Endothelial cell (in vitro differentiated cells): ENCODE data around the gene CD247. TPM values are rescaled to one million over a fixed set of nuclear protein-coding genes. Genes with fewer than 3 reads are reported as not detected.

Experiments used
- DNase-seq: peaks from one replicate; pipeline ENCODE4 v3.0.0; 2021; ENCODE audit warnings: low spot score
- H3K27ac Mint-ChIP-seq: one replicate; pipeline ENCODE4 v1.8.0; 2021; ENCODE audit warnings: mixed read lengths, inconsistent platforms; ENCODE audit not compliant: unreplicated experiment
- H3K27me3 Mint-ChIP-seq: one replicate; pipeline ENCODE4 v1.8.0; 2021; ENCODE audit warnings: mild to moderate bottlenecking, moderate library complexity, mixed read lengths, inconsistent platforms; ENCODE audit not compliant: unreplicated experiment
- H3K36me3 Mint-ChIP-seq: one replicate; pipeline ENCODE4 v1.8.0; 2021; ENCODE audit warnings: mild to moderate bottlenecking, low read depth, mixed read lengths, inconsistent platforms; ENCODE audit not compliant: unreplicated experiment
- H3K4me1 Mint-ChIP-seq: one replicate; pipeline ENCODE4 v1.8.0; 2021; ENCODE audit warnings: mild to moderate bottlenecking, mixed read lengths, inconsistent platforms; ENCODE audit not compliant: unreplicated experiment
- H3K4me3 Mint-ChIP-seq: one replicate; pipeline ENCODE4 v1.8.0; 2021; ENCODE audit warnings: mild to moderate bottlenecking, mixed read lengths, inconsistent platforms; ENCODE audit not compliant: unreplicated experiment
- H3K9me3 Mint-ChIP-seq: one replicate; pipeline ENCODE4 v1.8.0; 2021; ENCODE audit warnings: mixed read lengths, inconsistent platforms; ENCODE audit not compliant: unreplicated experiment
- total RNA-seq: library from RNA; stranded (reverse); fragmentation: NEBNext Ultra II Directional; extraction: Animal tissue kit (Norgen Biotek cat#: 25700); gene quantifications from one replicate; pipeline ENCODE4 v1.2.1, GENCODE V29; 2021; ENCODE audit not compliant: unreplicated experiment
- TF ChIP-seq, protein P1 (sequence below): fragments of 200-600 bp; sonication (generic); IDR thresholded peaks from one replicate; pipeline ENCODE4 v1.5.0; 2021; ENCODE audit warnings: antibody characterized with exemption; ENCODE audit not compliant: unreplicated experiment

The CD247 gene
- total RNA-seq, 1 donor from 2014 or later = not detected

DNA sequence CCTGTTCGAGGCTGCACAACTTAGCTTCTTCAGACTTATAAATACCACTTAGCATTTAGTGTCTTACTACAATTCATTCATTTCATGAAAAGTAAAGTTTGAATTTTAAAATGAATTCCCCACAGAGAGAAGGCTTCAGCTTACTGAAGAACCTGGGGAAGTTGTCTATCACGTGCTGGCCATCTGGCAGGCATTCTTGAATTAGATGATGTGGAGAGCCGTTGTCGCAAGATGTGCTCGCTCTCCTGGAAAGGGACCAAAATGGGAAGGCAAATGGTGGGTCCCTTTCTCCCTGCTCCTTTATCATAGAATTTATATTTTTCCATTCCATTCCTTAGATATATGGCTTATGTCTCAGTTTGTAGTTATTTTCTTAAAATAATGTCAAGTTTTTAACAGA lies 90.5 kb downstream of the CD247 start:
- Mint-ChIP-seq H3K9me3 (no peaks in the 10 kb centered on the region), H3K4me3 (no peak overlapping the region), H3K27ac (no peak overlapping the region), H3K36me3 (no peaks in the 10 kb centered on the region), H3K4me1 (peaks cover 10% of the 10 kb centered on the region), H3K27me3 (peaks cover 2% of the 10 kb centered on the region)
- TF ChIP-seq, protein P1, sequence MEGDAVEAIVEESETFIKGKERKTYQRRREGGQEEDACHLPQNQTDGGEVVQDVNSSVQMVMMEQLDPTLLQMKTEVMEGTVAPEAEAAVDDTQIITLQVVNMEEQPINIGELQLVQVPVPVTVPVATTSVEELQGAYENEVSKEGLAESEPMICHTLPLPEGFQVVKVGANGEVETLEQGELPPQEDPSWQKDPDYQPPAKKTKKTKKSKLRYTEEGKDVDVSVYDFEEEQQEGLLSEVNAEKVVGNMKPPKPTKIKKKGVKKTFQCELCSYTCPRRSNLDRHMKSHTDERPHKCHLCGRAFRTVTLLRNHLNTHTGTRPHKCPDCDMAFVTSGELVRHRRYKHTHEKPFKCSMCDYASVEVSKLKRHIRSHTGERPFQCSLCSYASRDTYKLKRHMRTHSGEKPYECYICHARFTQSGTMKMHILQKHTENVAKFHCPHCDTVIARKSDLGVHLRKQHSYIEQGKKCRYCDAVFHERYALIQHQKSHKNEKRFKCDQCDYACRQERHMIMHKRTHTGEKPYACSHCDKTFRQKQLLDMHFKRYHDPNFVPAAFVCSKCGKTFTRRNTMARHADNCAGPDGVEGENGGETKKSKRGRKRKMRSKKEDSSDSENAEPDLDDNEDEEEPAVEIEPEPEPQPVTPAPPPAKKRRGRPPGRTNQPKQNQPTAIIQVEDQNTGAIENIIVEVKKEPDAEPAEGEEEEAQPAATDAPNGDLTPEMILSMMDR = no peak
- no peak for DNase-seq

DNA sequence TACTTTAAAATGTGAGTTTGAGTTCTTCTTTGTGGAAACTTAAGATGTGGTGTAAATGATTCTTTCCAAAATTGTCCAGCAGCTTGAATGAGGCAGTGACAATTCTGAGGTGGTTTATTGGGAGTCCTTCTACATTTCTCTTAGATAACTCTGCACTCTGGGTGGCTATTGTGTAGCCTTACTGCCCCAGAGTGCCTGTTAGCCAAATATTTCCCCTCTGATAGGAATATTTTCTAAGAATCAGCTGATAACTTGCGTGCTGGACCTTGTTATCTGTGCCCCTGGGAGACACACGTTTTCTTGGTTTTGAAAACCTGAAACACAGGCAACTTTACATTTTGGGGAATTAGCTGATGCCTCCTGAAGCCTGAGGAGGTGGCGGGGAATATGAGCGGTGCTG lies 91.6 kb downstream of the CD247 start:
- Mint-ChIP-seq H3K9me3 (no peaks in the 10 kb centered on the region), H3K27me3 (peaks cover 2% of the 10 kb centered on the region), H3K4me3 (no peak overlapping the region), H3K36me3 (no peaks in the 10 kb centered on the region), H3K27ac (no peak overlapping the region), H3K4me1 (peaks cover 10% of the 10 kb centered on the region)
- no peak for DNase-seq
- TF ChIP-seq, protein P1 = no peak

DNA sequence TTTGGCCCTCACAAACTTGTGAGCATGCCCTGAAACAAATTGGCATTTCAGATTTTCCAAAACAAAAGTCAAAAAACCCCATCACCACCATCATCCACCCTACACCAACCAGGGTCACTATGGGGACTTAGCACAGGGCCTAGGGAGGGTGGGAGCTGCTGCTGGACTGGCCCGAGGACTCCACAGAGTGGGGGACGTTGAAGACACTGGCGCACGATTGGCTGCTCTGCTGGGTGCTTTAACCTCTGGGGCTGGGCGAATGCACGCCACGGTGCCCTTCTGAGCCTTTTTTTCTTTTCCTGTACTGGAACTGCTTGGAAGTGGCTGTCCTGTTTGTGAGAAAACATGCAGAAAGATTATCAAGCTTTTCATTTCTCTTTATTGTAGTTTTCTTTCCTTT lies 92.8 kb downstream of the CD247 start:
- DNase-seq = no peak
- TF ChIP-seq, protein P1 = no peak
- Mint-ChIP-seq H3K9me3 (no peaks in the 10 kb centered on the region), H3K27ac (no peak overlapping the region), H3K27me3 (peaks cover 2% of the 10 kb centered on the region), H3K36me3 (no peaks in the 10 kb centered on the region), H3K4me3 (no peak overlapping the region), H3K4me1 (peaks cover 10% of the 10 kb centered on the region)

DNA sequence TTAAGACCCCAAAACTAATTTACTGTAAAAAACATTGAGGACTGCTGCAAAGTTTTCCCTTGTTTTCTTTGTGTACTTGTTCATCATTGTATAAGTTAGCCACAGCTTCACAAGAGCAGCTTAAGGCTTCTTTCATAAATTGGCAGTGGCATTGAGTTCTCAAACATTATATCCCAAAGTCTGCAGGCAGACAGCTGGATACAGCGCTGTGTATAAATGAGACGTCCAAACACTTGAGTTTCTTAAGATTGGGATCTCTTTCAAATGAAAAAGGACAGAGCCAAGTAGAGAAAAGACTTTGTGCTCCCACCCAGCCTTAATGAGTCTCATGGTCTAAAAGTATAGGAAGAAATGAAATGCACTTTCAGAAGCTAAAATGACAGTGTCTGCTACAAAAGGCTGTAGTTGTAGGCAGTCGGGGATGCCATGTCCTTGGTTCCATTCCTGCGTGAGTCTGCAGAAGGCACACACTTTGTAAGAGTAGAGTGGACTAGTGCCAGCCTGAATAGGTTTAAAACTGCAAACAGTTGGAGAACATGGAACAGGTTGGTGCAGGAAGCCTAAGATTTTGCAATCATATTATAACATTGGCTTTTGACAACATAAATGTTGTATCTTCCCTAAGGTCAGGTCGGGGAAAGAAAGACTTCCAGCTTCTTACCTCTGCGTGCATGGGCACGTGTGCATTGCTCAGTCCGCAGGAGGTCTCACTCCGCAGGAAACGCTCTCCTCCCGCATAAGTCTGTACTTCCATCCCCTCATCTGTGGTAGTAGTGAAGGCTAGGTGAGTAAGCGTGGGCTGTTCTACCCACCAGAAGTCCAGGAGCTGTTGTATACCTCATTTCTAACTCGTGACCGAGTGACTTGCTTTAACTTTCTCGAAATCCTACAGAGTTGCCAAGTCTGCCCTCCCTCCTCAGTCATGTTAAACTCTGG lies 94.4 kb downstream of the CD247 start:
- no peak for DNase-seq
- TF ChIP-seq, protein P1 = no peak
- Mint-ChIP-seq H3K27ac (no peak overlapping the region), H3K9me3 (no peaks in the 10 kb centered on the region), H3K27me3 (peaks cover 2% of the 10 kb centered on the region), H3K4me3 (no peak overlapping the region), H3K4me1 (peaks cover 10% of the 10 kb centered on the region), H3K36me3 (no peaks in the 10 kb centered on the region)

DNA sequence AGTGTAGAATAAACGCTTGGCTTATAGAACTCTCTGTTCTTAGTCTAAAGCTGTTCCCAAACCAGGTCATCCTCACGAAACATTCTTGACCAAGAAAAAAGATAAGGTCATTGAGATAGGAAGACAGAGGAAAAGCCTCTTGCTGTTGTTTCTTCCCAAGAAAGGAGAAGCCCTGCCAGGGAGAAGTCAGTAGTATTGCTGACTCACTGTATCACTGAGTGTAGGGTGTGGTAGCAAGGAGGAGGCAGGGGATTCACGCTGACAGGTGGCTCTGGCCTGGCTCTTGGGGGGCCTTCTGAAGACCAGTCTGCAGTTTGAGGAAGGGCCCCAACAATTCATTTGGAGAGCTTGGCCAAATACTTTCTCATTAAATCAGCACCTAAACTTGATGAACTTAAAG lies 97.8 kb downstream of the CD247 start:
- no peak for DNase-seq
- Mint-ChIP-seq H3K27ac (no peak overlapping the region), H3K9me3 (no peaks in the 10 kb centered on the region), H3K4me3 (no peak overlapping the region), H3K36me3 (no peaks in the 10 kb centered on the region), H3K4me1 (peaks cover 11% of the 10 kb centered on the region), H3K27me3 (no peaks in the 10 kb centered on the region)
- TF ChIP-seq, protein P1 = no peak
